Gastroesophageal sphincter (tissue), 3 donors: ENCODE measurements around the gene STON1.

Experiments
- CTCF ChIP-seq, 4 experiments: fragments of 200-600 bp in 2 of 4; fragments of 450-650 bp in 2 of 4; sonication (generic) in 1 of 4; IDR thresholded peaks; one replicate each; pipeline ENCODE4 v1.5.1; 2017 to 2019; ENCODE audit warnings: antibody characterized with exemption in 4 of 4, mild to moderate bottlenecking in 2 of 4, moderate library complexity in 2 of 4
- EP300 ChIP-seq: sonication (generic); formaldehyde crosslinking; IDR thresholded peaks from one replicate; pipeline ENCODE4 v1.6.1; 2017; ENCODE audit warnings: antibody characterized with exemption, mild to moderate bottlenecking
- POLR2A ChIP-seq, 2 donors: fragments of 450-650 bp; IDR thresholded peaks; one replicate each; pipeline ENCODE4 v1.6.1; 2017; ENCODE audit warnings: antibody characterized with exemption in 2 of 2, mild to moderate bottlenecking in 2 of 2, moderate library complexity in 1 of 2
- POLR2AphosphoS5 ChIP-seq: sonication (generic); formaldehyde crosslinking; IDR thresholded peaks from one replicate; pipeline ENCODE4 v1.6.1; 2017; ENCODE audit warnings: antibody characterized with exemption

GRCh38 chr2:48592067-48592466 is 62.1 kb downstream of the STON1 start:
- TF ChIP-seq CTCF (IDR thresholded peaks at IDR 0.05) (no peak), POLR2A (IDR thresholded peaks at IDR 0.05) (no peak), POLR2AphosphoS5 (no peak), EP300 (no peak)
